Karpas-422 (cell line): Measurements from ENCODE around the gene PBX1. TPM values are rescaled to one million over a fixed set of nuclear protein-coding genes. Genes with fewer than 3 reads are reported as not detected.

Source experiments
- DNase-seq: peaks from one replicate; pipeline ENCODE4 v3.0.0-alpha.2; 2015
- H2AFZ ChIP-seq: fragments of 200-600 bp; sonication (generic); 2 replicates; pipeline ENCODE4 v1.6.1; 2014; ENCODE audit warnings: antibody characterized with exemption, low read length, mixed read lengths
- H3K27ac ChIP-seq: fragments of 200-600 bp; sonication (generic); 2 replicates; pipeline ENCODE4 v1.5.1; 2014; ENCODE audit warnings: mild to moderate bottlenecking, low read length, moderate library complexity
- H3K27me3 ChIP-seq: fragments of 200-600 bp; sonication (generic); 2 replicates; pipeline ENCODE4 v1.6.1; 2014; ENCODE audit warnings: low read length, mixed read lengths
- H3K36me3 ChIP-seq: fragments of 200-600 bp; sonication (generic); 2 replicates; pipeline ENCODE4 v1.6.1; 2014; ENCODE audit warnings: low read length, mixed read lengths; ENCODE audit not compliant: insufficient read depth
- H3K4me1 ChIP-seq: fragments of 200-600 bp; sonication (generic); 2 replicates; pipeline ENCODE4 v1.6.1; 2014; ENCODE audit warnings: mild to moderate bottlenecking, low read length, mixed read lengths
- H3K4me2 ChIP-seq: fragments of 200-600 bp; sonication (generic); 2 replicates; pipeline ENCODE4 v1.6.1; 2014; ENCODE audit warnings: low read length, low read depth, mild to moderate bottlenecking; ENCODE audit not compliant: poor library complexity, severe bottlenecking
- H3K4me3 ChIP-seq: fragments of 200-600 bp; sonication (generic); 2 replicates; pipeline ENCODE4 v1.5.1; 2014; ENCODE audit warnings: mild to moderate bottlenecking, antibody characterized with exemption, low read length, mixed read lengths
- H3K79me2 ChIP-seq: fragments of 200-600 bp; sonication (generic); 2 replicates; pipeline ENCODE4 v1.6.1; 2014; ENCODE audit warnings: mild to moderate bottlenecking, low read length, mixed read lengths
- H3K9ac ChIP-seq: fragments of 200-600 bp; sonication (generic); 2 replicates; pipeline ENCODE4 v1.6.0; 2014; ENCODE audit warnings: low read length
- H3K9me2 ChIP-seq: fragments of 200-600 bp; sonication (generic), shearing (Covaris generic); replicated peaks from 2 replicates; pipeline ENCODE4 v1.6.0; 2014; ENCODE audit warnings: mild to moderate bottlenecking, low read length, moderate library complexity; ENCODE audit not compliant: insufficient read depth
- H3K9me3 ChIP-seq: fragments of 300-700, 200-600 bp; sonication (generic); 2 replicates; pipeline ENCODE4 v1.6.1; 2014; ENCODE audit warnings: low read length, mixed read lengths
- H4K20me1 ChIP-seq: fragments of 200-600 bp; sonication (generic); 2 replicates; pipeline ENCODE4 v1.6.1; 2014; ENCODE audit warnings: mild to moderate bottlenecking, antibody characterized with exemption, low read length, low read depth; ENCODE audit not compliant: insufficient read depth
- total RNA-seq: library from RNA; depleted of rRNA; stranded (reverse); fragments of >200 nt; shearing (Covaris generic); gene quantifications from 2 replicates; pipeline ENCODE4 v1.2.3, GENCODE V29; 2014; ENCODE audit warnings: low replicate concordance

Gene PBX1
- total RNA-seq, 1 experiment from 2014 or later, result 0.41 TPM

GRCh38 chr1:164792410-164793004, 233.5 kb downstream of the PBX1 start:
- H3K9ac ChIP-seq, result no peak overlapping the region
- H3K4me2 ChIP-seq, result no peak overlapping the region
- H4K20me1 ChIP-seq, result no peaks in the 10 kb centered on the region
- H3K79me2 ChIP-seq, result no peaks in the 10 kb centered on the region
- no peak for DNase-seq
- no peaks in the 10 kb centered on the region for H3K9me3 ChIP-seq
- no peaks in the 10 kb centered on the region for H3K36me3 ChIP-seq
- no peaks in the 10 kb centered on the region for H3K9me2 ChIP-seq
- H3K4me3 ChIP-seq, result no peak overlapping the region
- H3K27ac ChIP-seq, result no peak overlapping the region
- no peaks in the 10 kb centered on the region for H3K27me3 ChIP-seq
- no peak overlapping the region for H2AFZ ChIP-seq
- H3K4me1 ChIP-seq, result no peaks in the 10 kb centered on the region

DNA sequence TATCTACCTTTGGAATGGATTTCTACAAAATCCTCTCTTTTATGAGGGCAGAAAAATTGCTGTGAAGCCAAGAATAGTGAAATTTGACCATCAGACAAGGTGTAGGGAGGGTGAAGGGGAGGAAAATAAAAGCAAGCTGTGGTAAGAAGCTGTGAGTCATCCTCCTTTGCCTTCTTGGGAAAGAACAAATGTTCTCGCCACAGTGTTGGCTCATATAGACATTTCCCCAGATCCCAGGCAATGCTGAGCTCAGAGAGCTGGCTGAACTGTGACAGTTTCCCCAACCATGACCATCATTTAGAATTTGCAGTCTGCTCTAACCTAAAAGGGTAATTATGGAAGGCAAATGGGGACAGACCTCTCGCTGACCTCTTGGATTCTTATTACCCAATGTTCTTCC, 235.4 kb downstream of the PBX1 start:
- no peaks in the 10 kb centered on the region for H4K20me1 ChIP-seq
- no peaks in the 10 kb centered on the region for H3K79me2 ChIP-seq
- H3K4me3 ChIP-seq, result no peak overlapping the region
- no peak overlapping the region for H3K4me2 ChIP-seq
- H3K9me3 ChIP-seq, result no peaks in the 10 kb centered on the region
- H3K9me2 ChIP-seq, result no peaks in the 10 kb centered on the region
- H3K36me3 ChIP-seq, result no peaks in the 10 kb centered on the region
- H2AFZ ChIP-seq, result no peak overlapping the region
- H3K9ac ChIP-seq, result no peak overlapping the region
- no peak overlapping the region for H3K27ac ChIP-seq
- no peaks in the 10 kb centered on the region for H3K4me1 ChIP-seq
- no peaks in the 10 kb centered on the region for H3K27me3 ChIP-seq
- no peak for DNase-seq

- H3K4me1 ChIP-seq, result no peaks in the 10 kb centered on the region
- no peaks in the 10 kb centered on the region for H3K9me3 ChIP-seq
- H3K27me3 ChIP-seq, result no peaks in the 10 kb centered on the region
- no peak for DNase-seq
- no peaks in the 10 kb centered on the region for H3K36me3 ChIP-seq
- H3K9me2 ChIP-seq, result no peaks in the 10 kb centered on the region
- no peaks in the 10 kb centered on the region for H4K20me1 ChIP-seq
- no peak overlapping the region for H3K9ac ChIP-seq
- H3K4me2 ChIP-seq, result no peak overlapping the region
- no peak overlapping the region for H2AFZ ChIP-seq
- H3K4me3 ChIP-seq, result no peak overlapping the region
- no peak overlapping the region for H3K27ac ChIP-seq
- no peaks in the 10 kb centered on the region for H3K79me2 ChIP-seq
Observed at GRCh38 chr1:164796916-164797315, 237.9 kb downstream of the PBX1 start.

- DNase-seq, result no peak
- Histone ChIP-seq H3K9ac (no peak overlapping the region), H3K4me3 (no peak overlapping the region)
Observed at GRCh38 chr1:164801246-164801731, 242.3 kb downstream of the PBX1 start.

DNA sequence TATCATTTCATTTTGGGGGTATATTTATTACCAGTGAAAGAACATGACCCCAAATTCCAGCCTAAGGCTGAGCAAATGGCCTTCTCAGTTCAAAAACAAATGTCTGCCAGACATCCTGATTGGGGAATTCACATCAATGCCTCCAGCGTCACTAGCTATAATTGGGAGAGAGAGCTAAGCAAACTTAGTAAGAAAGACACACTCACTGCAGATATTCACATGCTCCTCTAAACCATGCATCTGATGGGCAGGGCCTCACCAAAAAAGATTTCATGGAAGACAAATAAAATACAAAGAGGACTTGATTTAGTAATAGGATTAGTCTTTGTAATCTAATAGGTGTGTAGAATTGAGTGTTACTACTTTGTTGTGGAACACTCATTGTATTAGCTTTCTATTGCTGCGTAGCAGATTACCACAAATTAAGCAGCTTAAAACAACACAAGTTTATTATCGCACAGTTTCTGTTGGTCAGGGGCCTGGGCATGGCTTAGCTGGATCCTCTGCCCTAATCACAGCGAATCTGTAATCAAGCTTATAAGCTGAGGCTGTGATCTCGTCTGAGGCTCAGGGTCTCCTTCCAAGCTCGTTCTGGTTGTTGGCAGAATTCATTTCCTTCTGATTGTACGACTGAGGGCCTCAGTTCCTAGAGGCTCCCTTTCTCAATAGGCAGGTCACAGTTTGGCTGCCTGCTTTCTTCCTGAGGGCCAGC, 243.0 kb downstream of the PBX1 start:
- H3K4me2 ChIP-seq, result no peak overlapping the region
- no peaks in the 10 kb centered on the region for H3K27me3 ChIP-seq
- no peak for DNase-seq
- no peaks in the 10 kb centered on the region for H3K79me2 ChIP-seq
- H3K9me3 ChIP-seq, result no peaks in the 10 kb centered on the region
- no peak overlapping the region for H3K9ac ChIP-seq
- no peaks in the 10 kb centered on the region for H3K4me1 ChIP-seq
- no peaks in the 10 kb centered on the region for H3K9me2 ChIP-seq
- no peaks in the 10 kb centered on the region for H4K20me1 ChIP-seq
- H3K27ac ChIP-seq, result no peak overlapping the region
- H3K36me3 ChIP-seq, result no peaks in the 10 kb centered on the region
- no peak overlapping the region for H2AFZ ChIP-seq
- no peak overlapping the region for H3K4me3 ChIP-seq

More at GRCh38 chr1:164801246-164801731, 242.3 kb downstream of the PBX1 start:
- Histone ChIP-seq H3K4me2 (no peak overlapping the region), H3K79me2 (no peaks in the 10 kb centered on the region), H4K20me1 (no peaks in the 10 kb centered on the region), H3K27me3 (no peaks in the 10 kb centered on the region), H3K9me2 (no peaks in the 10 kb centered on the region), H3K4me1 (no peaks in the 10 kb centered on the region), H3K36me3 (no peaks in the 10 kb centered on the region), H3K27ac (no peak overlapping the region), H3K9me3 (no peaks in the 10 kb centered on the region), H2AFZ (no peak overlapping the region)

- Histone ChIP-seq H4K20me1 (no peaks in the 10 kb centered on the region), H3K79me2 (no peaks in the 10 kb centered on the region), H3K4me2 (no peak overlapping the region), H3K4me3 (no peak overlapping the region), H3K27me3 (no peaks in the 10 kb centered on the region), H3K4me1 (no peaks in the 10 kb centered on the region), H3K27ac (no peak overlapping the region), H3K9me3 (no peaks in the 10 kb centered on the region), H3K9me2 (no peaks in the 10 kb centered on the region), H3K9ac (no peak overlapping the region), H3K36me3 (no peaks in the 10 kb centered on the region), H2AFZ (no peak overlapping the region)
- DNase-seq, result no peak
Observed at GRCh38 chr1:164802529-164803282, 243.7 kb downstream of the PBX1 start.

GRCh38 chr1:164803366-164803765, 244.4 kb downstream of the PBX1 start:
- H3K4me1 ChIP-seq, result no peaks in the 10 kb centered on the region
- no peaks in the 10 kb centered on the region for H4K20me1 ChIP-seq
- H3K9me3 ChIP-seq, result no peaks in the 10 kb centered on the region

DNA sequence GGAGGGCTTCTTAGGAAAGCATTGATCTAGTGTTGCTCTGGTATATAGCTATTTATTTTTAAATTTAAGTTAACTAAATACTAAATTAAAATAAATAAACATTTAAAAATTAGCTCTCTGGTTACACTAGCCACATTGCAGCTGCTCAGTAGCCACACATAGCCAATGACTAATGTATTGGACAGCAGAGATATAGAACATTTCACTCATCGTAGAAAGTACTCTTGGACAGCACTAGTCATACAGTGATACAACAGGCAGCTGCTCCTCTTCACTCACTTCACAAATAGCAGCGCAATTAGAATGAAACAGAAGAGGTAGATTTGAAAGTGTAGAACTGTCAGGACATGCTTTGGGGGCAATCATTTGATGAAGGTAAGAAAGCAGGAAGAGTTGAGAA, 245.4 kb downstream of the PBX1 start:
- H4K20me1 ChIP-seq, result no peaks in the 10 kb centered on the region
- no peaks in the 10 kb centered on the region for H3K4me1 ChIP-seq
- H3K27me3 ChIP-seq, result no peaks in the 10 kb centered on the region
- no peak overlapping the region for H3K4me3 ChIP-seq
- no peaks in the 10 kb centered on the region for H3K36me3 ChIP-seq
- no peak overlapping the region for H2AFZ ChIP-seq
- H3K4me2 ChIP-seq, result no peak overlapping the region
- no peak overlapping the region for H3K9ac ChIP-seq
- no peak for DNase-seq
- no peaks in the 10 kb centered on the region for H3K9me3 ChIP-seq
- no peaks in the 10 kb centered on the region for H3K79me2 ChIP-seq
- H3K9me2 ChIP-seq, result no peaks in the 10 kb centered on the region
- no peak overlapping the region for H3K27ac ChIP-seq

More at GRCh38 chr1:164803366-164803765, 244.4 kb downstream of the PBX1 start:
- Histone ChIP-seq H3K9me2 (no peaks in the 10 kb centered on the region), H2AFZ (no peak overlapping the region), H3K27ac (no peak overlapping the region), H3K36me3 (no peaks in the 10 kb centered on the region), H3K79me2 (no peaks in the 10 kb centered on the region), H3K4me3 (no peak overlapping the region), H3K9ac (no peak overlapping the region), H3K27me3 (no peaks in the 10 kb centered on the region), H3K4me2 (no peak overlapping the region)
- no peak for DNase-seq
